ENCODE results near the gene AP1M2.

DNA sequence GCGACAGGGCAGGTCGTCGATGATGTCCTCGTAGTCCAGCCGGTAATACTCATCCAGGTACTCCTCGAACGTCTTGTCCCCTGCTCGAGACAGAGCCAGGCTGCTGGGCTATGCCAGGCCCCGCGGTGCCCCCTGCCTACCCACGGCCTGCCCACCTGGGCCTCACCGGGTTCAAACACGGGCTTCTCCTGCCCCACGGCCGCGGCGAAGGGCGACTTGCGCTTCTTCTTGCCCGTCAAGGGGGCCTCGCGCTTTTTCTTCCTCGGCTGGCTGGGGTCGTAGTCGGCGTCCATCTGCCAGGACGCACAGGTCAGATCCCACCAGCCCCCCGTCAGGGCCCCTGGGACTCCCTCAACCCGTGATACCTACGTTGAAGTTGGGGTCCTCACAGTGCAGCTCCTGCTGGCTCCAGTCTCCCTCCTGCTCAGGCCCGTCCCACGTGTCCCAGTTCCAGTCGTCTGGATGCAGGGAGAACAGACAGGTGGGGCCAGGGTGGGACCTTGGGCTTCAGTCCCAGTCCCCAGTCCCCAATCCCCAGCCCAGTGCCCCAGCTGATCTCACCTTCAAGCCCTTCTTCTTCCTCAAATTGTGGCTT, 29.4 kb downstream of the AP1M2 start:
- TF ChIP-seq, protein P1, sequence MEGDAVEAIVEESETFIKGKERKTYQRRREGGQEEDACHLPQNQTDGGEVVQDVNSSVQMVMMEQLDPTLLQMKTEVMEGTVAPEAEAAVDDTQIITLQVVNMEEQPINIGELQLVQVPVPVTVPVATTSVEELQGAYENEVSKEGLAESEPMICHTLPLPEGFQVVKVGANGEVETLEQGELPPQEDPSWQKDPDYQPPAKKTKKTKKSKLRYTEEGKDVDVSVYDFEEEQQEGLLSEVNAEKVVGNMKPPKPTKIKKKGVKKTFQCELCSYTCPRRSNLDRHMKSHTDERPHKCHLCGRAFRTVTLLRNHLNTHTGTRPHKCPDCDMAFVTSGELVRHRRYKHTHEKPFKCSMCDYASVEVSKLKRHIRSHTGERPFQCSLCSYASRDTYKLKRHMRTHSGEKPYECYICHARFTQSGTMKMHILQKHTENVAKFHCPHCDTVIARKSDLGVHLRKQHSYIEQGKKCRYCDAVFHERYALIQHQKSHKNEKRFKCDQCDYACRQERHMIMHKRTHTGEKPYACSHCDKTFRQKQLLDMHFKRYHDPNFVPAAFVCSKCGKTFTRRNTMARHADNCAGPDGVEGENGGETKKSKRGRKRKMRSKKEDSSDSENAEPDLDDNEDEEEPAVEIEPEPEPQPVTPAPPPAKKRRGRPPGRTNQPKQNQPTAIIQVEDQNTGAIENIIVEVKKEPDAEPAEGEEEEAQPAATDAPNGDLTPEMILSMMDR (IDR thresholded peaks at IDR 0.05; ENCODE audit: poor library complexity): no peak
- no peak for TF ChIP-seq EZH2phosphoT487 (IDR thresholded peaks at IDR 0.05; ENCODE audit: low read depth, severe bottlenecking, unreplicated experiment)

Data from hepatocyte (in vitro differentiated cells).